Gastrocnemius medialis (tissue), 4 donors: Measurements from ENCODE around the gene ACP6.

Source experiments
- CTCF ChIP-seq, 5 experiments: fragments of 450-650 bp in 3 of 5; fragments of 200-600 bp in 2 of 5; sonication (generic) in 2 of 5; IDR thresholded peaks in 4 of 5; conservative IDR thresholded peaks in 1 of 5; 1 replicate in 4 of 5; 2 replicates in 1 of 5; pipeline ENCODE4 v1.5.1; 2016 to 2019; ENCODE audit warnings: antibody characterized with exemption in 5 of 5, mild to moderate bottlenecking in 3 of 5, moderate library complexity in 3 of 5
- POLR2A ChIP-seq, 2 donors: fragments of 450-650 bp; IDR thresholded peaks; one replicate each; pipeline ENCODE4 v1.6.1; 2017; ENCODE audit warnings: antibody characterized with exemption in 2 of 2, mild to moderate bottlenecking in 2 of 2, moderate library complexity in 2 of 2

- TF ChIP-seq CTCF (IDR thresholded peaks at IDR 0.05 in 4 of 5, conservative IDR thresholded peaks at IDR 0.05 in 1 of 5) (no peak), POLR2A (IDR thresholded peaks at IDR 0.05) (no peak)
Measured at GRCh38 chr1:147625362-147625995, 44.8 kb downstream of the ACP6 start.
